ENCODE data around the gene IGFBPL1.

GRCh38 chr9:38414040-38414723 lies 10.1 kb downstream of the IGFBPL1 start:
- TF ChIP-seq CTCF (conservative IDR thresholded peaks at IDR 0.05; ENCODE audit: low read length) (no peak), EZH2phosphoT487 (IDR thresholded peaks at IDR 0.05; ENCODE audit: borderline replicate concordance, low read depth, low read length) (no peak)
